K562 (cell line): ENCODE results near the gene TNNI2. TPM values are rescaled to one million over a fixed set of nuclear protein-coding genes. Genes with fewer than 3 reads are reported as not detected.

Experiments
- ASH1L ChIP-seq: fragments of 450-650 bp; IDR thresholded peaks from 2 replicates; pipeline ENCODE4 v1.6.1; 2018; ENCODE audit warnings: borderline replicate concordance, mild to moderate bottlenecking, low read depth; ENCODE audit not compliant: partially characterized antibody
- CBX2 ChIP-seq: fragments of 200-600 bp; sonication (generic); IDR thresholded peaks from one replicate; pipeline ENCODE4 v1.6.1; 2012; ENCODE audit warnings: mild to moderate bottlenecking, low read length, inconsistent platforms; ENCODE audit not compliant: insufficient read depth, poor library complexity, severe bottlenecking
- COPS2 ChIP-seq: fragments of 450-650 bp; conservative IDR thresholded peaks from 2 replicates; pipeline ENCODE4 v1.6.1; 2016; ENCODE audit warnings: mild to moderate bottlenecking, moderate library complexity
- FIP1L1 ChIP-seq: fragments of 200-400 bp; formaldehyde crosslinking; IDR thresholded peaks from 2 replicates; pipeline ENCODE4 v1.6.1; 2018; ENCODE audit warnings: mild to moderate bottlenecking, low read depth, low read length; ENCODE audit not compliant: poor library complexity, severe bottlenecking
- MXI1 ChIP-seq: IDR thresholded peaks from 2 replicates; pipeline ENCODE4 v1.6.1; 2011; ENCODE audit warnings: low read depth, mild to moderate bottlenecking, improper control_type of control experiment, low read length
- NFIC ChIP-seq: fragments of 450-650 bp; IDR thresholded peaks from 2 replicates; pipeline ENCODE4 v1.6.1; 2017; ENCODE audit warnings: mild to moderate bottlenecking, inconsistent platforms
- PHB2 ChIP-seq: fragments of 450-650 bp; IDR thresholded peaks from 2 replicates; pipeline ENCODE4 v1.6.1; 2017; ENCODE audit warnings: low read depth
- SMAD1 ChIP-seq: fragments of 150-350 bp; IDR thresholded peaks from 2 replicates; pipeline ENCODE4 v1.6.1; 2014; ENCODE audit warnings: low read length, low read depth; ENCODE audit not compliant: partially characterized antibody
- SPI1 ChIP-seq: IDR thresholded peaks from 2 replicates; pipeline ENCODE4 v1.6.1; 2011; ENCODE audit warnings: low read depth, low read length, control low read depth, borderline replicate concordance
- SRSF7 ChIP-seq: fragments of 200-400 bp; formaldehyde crosslinking; optimal IDR thresholded peaks from 2 replicates; pipeline ENCODE3; 2017; ENCODE audit warnings: mild to moderate bottlenecking, low read depth, low read length
- TAF1 ChIP-seq: IDR thresholded peaks from 2 replicates; pipeline ENCODE4 v1.6.1; 2011; ENCODE audit warnings: mild to moderate bottlenecking, low read length, moderate library complexity; ENCODE audit not compliant: insufficient read depth, control insufficient read depth, severe bottlenecking; ENCODE audit errors: extremely low read depth
- TAF9B ChIP-seq: fragments of 450-650 bp; IDR thresholded peaks from 2 replicates; pipeline ENCODE4 v1.6.1; 2018; ENCODE audit warnings: mild to moderate bottlenecking; ENCODE audit not compliant: partially characterized antibody
- TFAP4 ChIP-seq: sonication (generic); formaldehyde crosslinking; IDR thresholded peaks from 2 replicates; pipeline ENCODE4 v1.8.0; 2022; ENCODE audit warnings: missing genetic modification reagents, mild to moderate bottlenecking, moderate library complexity, borderline replicate concordance
- THAP7 ChIP-seq: fragments of 250-450 bp; sonication (Bioruptor Pico); IDR thresholded peaks from 2 replicates; pipeline ENCODE4 v1.5.0; 2021
- THRAP3 ChIP-seq: fragments of 450-650 bp; IDR thresholded peaks from 2 replicates; pipeline ENCODE4 v1.6.1; 2016; ENCODE audit warnings: mild to moderate bottlenecking, inconsistent platforms, borderline replicate concordance
- XRCC3 ChIP-seq: fragments of 450-650 bp; IDR thresholded peaks from 2 replicates; pipeline ENCODE4 v1.6.1; 2017; ENCODE audit warnings: mild to moderate bottlenecking, moderate library complexity
- ZBTB34 ChIP-seq: fragments of 250-450 bp; sonication (Bioruptor Pico); IDR thresholded peaks from 2 replicates; pipeline ENCODE4 v1.8.0; 2021; ENCODE audit warnings: mild to moderate bottlenecking, moderate library complexity
- ZNF197 ChIP-seq: fragments of 200-800 bp; sonication (Bioruptor generic); IDR thresholded peaks from 2 replicates; pipeline ENCODE4 v1.6.1; 2016; ENCODE audit warnings: low read depth, missing genetic modification characterization, missing compliant biosample characterization
- ZNF232 ChIP-seq: sonication (generic); formaldehyde crosslinking; IDR thresholded peaks from 2 replicates; pipeline ENCODE4 v1.8.0; 2022; ENCODE audit warnings: mild to moderate bottlenecking, missing genetic modification reagents
- polyA plus RNA-seq, 8 experiments: library from polyadenylated mRNA; depleted of rRNA in 4 of 8; stranded (reverse) in 5 of 8; unstranded in 3 of 8; fragments of >200 nt; fragmentation: Nextera tagmentation in 2 of 8; fragmentation: Illumina TruSeq in 1 of 8; extraction: Ambion mirVana in 2 of 8; extraction: Trizol in 1 of 8; gene quantifications; 2 replicates each; pipeline versions ENCODE4 v1.2.1 to v1.2.3, GENCODE V29; 2011 to 2014; ENCODE audit warnings: inconsistent platforms in 1 of 8, missing spikeins in 1 of 8
- total RNA-seq, 7 experiments: library from RNA; depleted of rRNA in 6 of 7; stranded (reverse); fragments of >200 nt in 6 of 7; fragmentation: Illumina TruSeq in 2 of 7; extraction: Trizol in 2 of 7; gene quantifications; 2 replicates each; pipeline versions ENCODE4 v1.2.1 to v1.2.3, GENCODE V29; 2011 to 2021; ENCODE audit warnings: low replicate concordance in 1 of 7

Gene TNNI2
- total and polyA plus RNA-seq, 9 of the 15 experiments (the other 6 are each of a cell fraction or from before 2014, with no cell fraction given) = not detected

- TF ChIP-seq ZNF197 (CRISPR knock-in tag) = no peak
- TF ChIP-seq ASH1L = no peak
- TF ChIP-seq TFAP4 (CRISPR knock-in tag) = peak; percentile 58
- no peak for TF ChIP-seq TAF1
- TF ChIP-seq SPI1 = no peak
- no peak for TF ChIP-seq PHB2
- TF ChIP-seq SRSF7 = no peak
- no peak for TF ChIP-seq ZBTB34 (CRISPR knock-in tag)
- no peak for TF ChIP-seq THRAP3
- no peak for TF ChIP-seq CBX2
- TF ChIP-seq MXI1 = no peak
- TF ChIP-seq ZNF232 (CRISPR knock-in tag) = no peak
- TF ChIP-seq FIP1L1 = peak; percentile 12
- TF ChIP-seq THAP7 (CRISPR knock-in tag) = no peak
- no peak for TF ChIP-seq COPS2
- TF ChIP-seq NFIC = no peak
- no peak for TF ChIP-seq XRCC3
- no peak for TF ChIP-seq TAF9B
- no peak for TF ChIP-seq SMAD1
Measured at GRCh38 chr11:1825039-1825740, 13.6 kb upstream of the TNNI2 start (continued).
